ENCODE data around the gene HLTF. TPM values are rescaled to one million over a fixed set of nuclear protein-coding genes. Genes with fewer than 3 reads are reported as not detected.

HLTF gene
- total and polyA plus RNA-seq, 2 of the 4 experiments (the other 2 are of a cell fraction) = 12.6 to 39.1 TPM

GRCh38 chr3:149101641-149102040 is 15.3 kb upstream of the HLTF start:
- no peak overlapping the region for H3K56ac ChIP-seq (ENCODE audit: extremely low read depth, insufficient read depth, low read length)
- H2BK120ac ChIP-seq (ENCODE audit: low read depth, low read length) = no peak overlapping the region
- CTCF ChIA-PET = no interaction called here
- H3K9ac ChIP-seq (ENCODE audit: low read depth, low read length) = no peak overlapping the region
- no peak overlapping the region for H3K18ac ChIP-seq (ENCODE audit: low read depth, low read length)
- dilution Hi-C loops (cut with HindIII; ENCODE audit: low sequenced_read_pairs, unreplicated experiment) (no loop called here), intact Hi-C loops (cut with micrococcal nuclease) (no loop called here), in situ Hi-C loops (cut with MboI; ENCODE audit: low sequenced_read_pairs) (loop anchor here (25.0 kb wide), 1 partner anchor 611 kb away; no protein-coding TSS in a partner anchor)
- no peaks in the 10 kb centered on the region for H3K9me1 ChIP-seq (ENCODE audit: insufficient read depth, low read length)
- no peak overlapping the region for H3K23ac ChIP-seq (ENCODE audit: low read depth, low read length)
- no peak for ATAC-seq (ENCODE audit: low read depth)
- no peak overlapping the region for H2AFZ ChIP-seq (replicated peaks; ENCODE audit: low read length, poor library complexity)
- no peak overlapping the region for H2BK15ac ChIP-seq (ENCODE audit: low read depth, low read length)
- no peak overlapping the region for H3K4ac ChIP-seq (ENCODE audit: low read depth, low read length)
- no peak overlapping the region for H4K5ac ChIP-seq (ENCODE audit: low read depth, low read length)
- no peaks in the 10 kb centered on the region for H3K36me3 ChIP-seq (ENCODE audit: control insufficient read depth, insufficient read depth, low read length)
- no peak overlapping the region for H3K4me3 ChIP-seq (ENCODE audit: insufficient read depth, low read depth, low read length)
- no TSS peak for BruUV-seq (replicated peaks)
- TF ChIP-seq MAZ (IDR thresholded peaks at IDR 0.05; ENCODE audit: borderline replicate concordance, low read depth, low read length) = no peak
- TF ChIP-seq, protein P1, sequence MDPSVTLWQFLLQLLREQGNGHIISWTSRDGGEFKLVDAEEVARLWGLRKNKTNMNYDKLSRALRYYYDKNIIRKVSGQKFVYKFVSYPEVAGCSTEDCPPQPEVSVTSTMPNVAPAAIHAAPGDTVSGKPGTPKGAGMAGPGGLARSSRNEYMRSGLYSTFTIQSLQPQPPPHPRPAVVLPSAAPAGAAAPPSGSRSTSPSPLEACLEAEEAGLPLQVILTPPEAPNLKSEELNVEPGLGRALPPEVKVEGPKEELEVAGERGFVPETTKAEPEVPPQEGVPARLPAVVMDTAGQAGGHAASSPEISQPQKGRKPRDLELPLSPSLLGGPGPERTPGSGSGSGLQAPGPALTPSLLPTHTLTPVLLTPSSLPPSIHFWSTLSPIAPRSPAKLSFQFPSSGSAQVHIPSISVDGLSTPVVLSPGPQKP (IDR thresholded peaks at IDR 0.05; ENCODE audit: borderline replicate concordance, low read depth, low read length) = no peak
- no peak for TF ChIP-seq CTCF (conservative IDR thresholded peaks at IDR 0.05; ENCODE audit: low read depth, low read length)
- no peaks in the 10 kb centered on the region for H4K20me1 ChIP-seq (ENCODE audit: insufficient read depth, low read length)
- no peak overlapping the region for H3K14ac ChIP-seq (replicated peaks; ENCODE audit: low read depth, low read length)
- H2AK9ac ChIP-seq (replicated peaks; ENCODE audit: low read depth, low read length, poor library complexity) = no peak overlapping the region
- H2BK5ac ChIP-seq (ENCODE audit: low read depth, low read length, poor library complexity, severe bottlenecking) = no peak overlapping the region
- POLR2A ChIA-PET (ENCODE audit: unreplicated experiment) = no interaction called here
- no peaks in the 10 kb centered on the region for H3K27me3 ChIP-seq (ENCODE audit: control insufficient read depth, insufficient read depth, low read length)
- no peaks in the 10 kb centered on the region for H3K4me1 ChIP-seq (ENCODE audit: control insufficient read depth, insufficient read depth, low read length)
- DNase-seq = no peak
- H4K91ac ChIP-seq (ENCODE audit: insufficient read depth, low read depth, low read length) = no peak overlapping the region
- no peak overlapping the region for H2BK20ac ChIP-seq (ENCODE audit: low read depth, low read length)
- H3K4me2 ChIP-seq (ENCODE audit: low read depth, low read length) = no peak overlapping the region
- WGBS, 2 experiments (ENCODE audit: extremely low coverage in 2 of 2, insufficient read length in 1 of 2) = 100% methylated on average over 1 of the region's 3 CpGs; no CpG with 5 or more reads in 1 of the 2 experiments
- no peaks in the 10 kb centered on the region for H3K79me1 ChIP-seq (ENCODE audit: low read depth in 1 of 2, low read length in 2 of 2)
- H2AK5ac ChIP-seq (ENCODE audit: low read depth, low read length) = no peak overlapping the region
- no peak overlapping the region for H4K8ac ChIP-seq (ENCODE audit: low read depth in 2 of 2, low read length in 2 of 2)
- no peak overlapping the region for H3K27ac ChIP-seq (ENCODE audit: insufficient read depth, low read length)
- H3K9me3 ChIP-seq (ENCODE audit: control insufficient read depth, insufficient read depth, low read length) = no peaks in the 10 kb centered on the region; the same call in 1 of the 2 replicates

Data from IMR-90 (cell line).